GM18951 (cell line): ENCODE measurements around the gene SETD7.
"Not testable (repeated sequence)": the region's sequence is repeated elsewhere in the genome, so short reads cannot be mapped to it uniquely, and the experiment has no call there.

Experiments used
- POLR2A ChIP-seq: IDR thresholded peaks from 4 replicates; pipeline ENCODE4 v1.6.1; 2011; ENCODE audit warnings: mild to moderate bottlenecking; ENCODE audit not compliant: insufficient read length, insufficient read depth; ENCODE audit errors: extremely low read depth
- in situ Hi-C: fragments of 300-500 bp; cut with MboI; formaldehyde crosslinking; loops from one replicate; pipeline ENCODE4 v1.12.0; 2022; ENCODE audit warnings: low sequenced_read_pairs, mixed read lengths, inconsistent platforms; ENCODE audit not compliant: unreplicated experiment

The SETD7 gene

GRCh38 chr4:139453371-139454110 is 102.5 kb downstream of the SETD7 start:
- TF ChIP-seq POLR2A = peak; percentile 93
- in situ Hi-C loops = no loop called here

- in situ Hi-C loops = no loop called here
- no peak for TF ChIP-seq POLR2A
These were observed 103.0 kb downstream of the SETD7 start for GRCh38 chr4:139453041-139453370.

- in situ Hi-C loops = no loop called here
- TF ChIP-seq POLR2A = no peak
These were observed 104.0 kb downstream of the SETD7 start for GRCh38 chr4:139451997-139452396.

GRCh38 chr4:139450586-139450985 is 105.4 kb downstream of the SETD7 start:
- no peak for TF ChIP-seq POLR2A
- in situ Hi-C loops = no loop called here

- in situ Hi-C loops = not testable (repeated sequence)
These were observed 108.9 kb downstream of the SETD7 start for GRCh38 chr4:139447078-139447477.
